DND-41 (cell line): ENCODE results near the gene SEMA3A.

Experiments used
- EZH2 ChIP-seq: IDR thresholded peaks from 3 replicates; pipeline ENCODE4 v1.6.1; 2012; ENCODE audit warnings: borderline replicate concordance, low read depth, mild to moderate bottlenecking, moderate library complexity, low read length, inconsistent platforms; ENCODE audit not compliant: severe bottlenecking
- TF ChIP-seq, protein P1 (sequence below): IDR thresholded peaks from 2 replicates; pipeline ENCODE4 v1.5.1; 2012; ENCODE audit warnings: borderline replicate concordance, low read length, moderate library complexity, mild to moderate bottlenecking; ENCODE audit not compliant: poor library complexity, severe bottlenecking; ENCODE audit errors: extremely low read depth

DNA sequence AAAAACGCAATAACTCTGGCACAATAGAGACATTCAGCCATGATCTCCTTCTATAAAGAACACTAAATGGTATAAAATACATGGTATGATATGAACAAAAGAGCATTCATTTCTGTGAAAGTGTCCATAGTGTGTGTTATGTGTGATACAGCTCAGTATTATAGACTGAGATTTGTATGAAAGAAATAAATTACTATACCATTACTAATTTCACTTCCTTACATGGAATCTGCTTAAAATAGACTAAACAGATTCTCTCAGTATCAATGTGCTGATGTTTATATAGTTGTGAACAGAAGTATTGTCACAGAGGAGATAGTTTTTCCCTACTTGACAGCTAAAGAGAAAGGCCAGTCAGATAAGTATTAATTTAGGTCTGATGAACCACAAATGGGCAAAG is 10.8 kb downstream of the SEMA3A start:
- TF ChIP-seq, protein P1, sequence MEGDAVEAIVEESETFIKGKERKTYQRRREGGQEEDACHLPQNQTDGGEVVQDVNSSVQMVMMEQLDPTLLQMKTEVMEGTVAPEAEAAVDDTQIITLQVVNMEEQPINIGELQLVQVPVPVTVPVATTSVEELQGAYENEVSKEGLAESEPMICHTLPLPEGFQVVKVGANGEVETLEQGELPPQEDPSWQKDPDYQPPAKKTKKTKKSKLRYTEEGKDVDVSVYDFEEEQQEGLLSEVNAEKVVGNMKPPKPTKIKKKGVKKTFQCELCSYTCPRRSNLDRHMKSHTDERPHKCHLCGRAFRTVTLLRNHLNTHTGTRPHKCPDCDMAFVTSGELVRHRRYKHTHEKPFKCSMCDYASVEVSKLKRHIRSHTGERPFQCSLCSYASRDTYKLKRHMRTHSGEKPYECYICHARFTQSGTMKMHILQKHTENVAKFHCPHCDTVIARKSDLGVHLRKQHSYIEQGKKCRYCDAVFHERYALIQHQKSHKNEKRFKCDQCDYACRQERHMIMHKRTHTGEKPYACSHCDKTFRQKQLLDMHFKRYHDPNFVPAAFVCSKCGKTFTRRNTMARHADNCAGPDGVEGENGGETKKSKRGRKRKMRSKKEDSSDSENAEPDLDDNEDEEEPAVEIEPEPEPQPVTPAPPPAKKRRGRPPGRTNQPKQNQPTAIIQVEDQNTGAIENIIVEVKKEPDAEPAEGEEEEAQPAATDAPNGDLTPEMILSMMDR = no peak
- TF ChIP-seq EZH2 = no peak
